Measurements from ENCODE around the gene BCAS3.

The BCAS3 gene

DNA sequence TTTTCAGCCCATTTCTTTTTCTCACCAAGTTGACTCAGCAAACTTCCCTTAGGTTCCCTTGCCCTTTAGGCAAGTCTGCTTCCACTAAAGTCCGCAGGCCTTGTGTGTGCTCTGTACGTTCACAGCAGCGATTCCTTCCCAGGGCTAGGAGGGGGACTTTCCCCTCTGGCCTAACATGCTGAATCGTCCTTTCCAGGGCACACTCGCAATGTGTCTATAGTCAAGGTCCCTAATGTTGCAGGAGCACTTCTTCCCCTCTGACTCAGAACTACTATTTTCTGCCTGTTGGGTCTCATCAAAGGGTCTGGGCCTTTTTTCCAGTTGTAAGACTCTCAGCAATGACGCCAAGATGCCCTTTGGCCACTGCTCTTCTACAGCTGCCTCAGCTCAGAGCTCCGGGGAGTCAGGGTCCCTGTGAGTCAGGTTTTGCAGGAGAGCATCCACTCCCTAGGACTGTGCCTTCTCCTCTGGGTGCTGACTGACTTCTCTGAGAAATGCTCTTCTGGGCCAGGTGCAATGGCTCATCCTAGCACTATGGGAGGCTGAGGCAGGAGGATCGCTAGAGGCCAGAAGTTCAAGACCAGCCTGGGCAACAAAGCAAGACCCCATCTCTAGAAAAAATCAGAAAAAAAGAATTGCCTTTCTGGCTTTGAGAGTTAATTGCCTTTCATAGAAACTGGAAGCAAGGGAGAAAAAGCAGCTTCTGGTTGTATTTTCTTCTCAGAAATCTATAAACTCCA is 657.6 kb downstream of the BCAS3 start:
- H3K4me3 ChIP-seq (ENCODE audit: low read depth, low read length) = no peak overlapping the region
- TF ChIP-seq, protein P1, sequence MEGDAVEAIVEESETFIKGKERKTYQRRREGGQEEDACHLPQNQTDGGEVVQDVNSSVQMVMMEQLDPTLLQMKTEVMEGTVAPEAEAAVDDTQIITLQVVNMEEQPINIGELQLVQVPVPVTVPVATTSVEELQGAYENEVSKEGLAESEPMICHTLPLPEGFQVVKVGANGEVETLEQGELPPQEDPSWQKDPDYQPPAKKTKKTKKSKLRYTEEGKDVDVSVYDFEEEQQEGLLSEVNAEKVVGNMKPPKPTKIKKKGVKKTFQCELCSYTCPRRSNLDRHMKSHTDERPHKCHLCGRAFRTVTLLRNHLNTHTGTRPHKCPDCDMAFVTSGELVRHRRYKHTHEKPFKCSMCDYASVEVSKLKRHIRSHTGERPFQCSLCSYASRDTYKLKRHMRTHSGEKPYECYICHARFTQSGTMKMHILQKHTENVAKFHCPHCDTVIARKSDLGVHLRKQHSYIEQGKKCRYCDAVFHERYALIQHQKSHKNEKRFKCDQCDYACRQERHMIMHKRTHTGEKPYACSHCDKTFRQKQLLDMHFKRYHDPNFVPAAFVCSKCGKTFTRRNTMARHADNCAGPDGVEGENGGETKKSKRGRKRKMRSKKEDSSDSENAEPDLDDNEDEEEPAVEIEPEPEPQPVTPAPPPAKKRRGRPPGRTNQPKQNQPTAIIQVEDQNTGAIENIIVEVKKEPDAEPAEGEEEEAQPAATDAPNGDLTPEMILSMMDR (IDR thresholded peaks at IDR 0.05; ENCODE audit: insufficient read depth, low read depth, low read length, missing control alignments) = no peak
- DNase-seq (ENCODE audit: low read depth) = no peak

DNA sequence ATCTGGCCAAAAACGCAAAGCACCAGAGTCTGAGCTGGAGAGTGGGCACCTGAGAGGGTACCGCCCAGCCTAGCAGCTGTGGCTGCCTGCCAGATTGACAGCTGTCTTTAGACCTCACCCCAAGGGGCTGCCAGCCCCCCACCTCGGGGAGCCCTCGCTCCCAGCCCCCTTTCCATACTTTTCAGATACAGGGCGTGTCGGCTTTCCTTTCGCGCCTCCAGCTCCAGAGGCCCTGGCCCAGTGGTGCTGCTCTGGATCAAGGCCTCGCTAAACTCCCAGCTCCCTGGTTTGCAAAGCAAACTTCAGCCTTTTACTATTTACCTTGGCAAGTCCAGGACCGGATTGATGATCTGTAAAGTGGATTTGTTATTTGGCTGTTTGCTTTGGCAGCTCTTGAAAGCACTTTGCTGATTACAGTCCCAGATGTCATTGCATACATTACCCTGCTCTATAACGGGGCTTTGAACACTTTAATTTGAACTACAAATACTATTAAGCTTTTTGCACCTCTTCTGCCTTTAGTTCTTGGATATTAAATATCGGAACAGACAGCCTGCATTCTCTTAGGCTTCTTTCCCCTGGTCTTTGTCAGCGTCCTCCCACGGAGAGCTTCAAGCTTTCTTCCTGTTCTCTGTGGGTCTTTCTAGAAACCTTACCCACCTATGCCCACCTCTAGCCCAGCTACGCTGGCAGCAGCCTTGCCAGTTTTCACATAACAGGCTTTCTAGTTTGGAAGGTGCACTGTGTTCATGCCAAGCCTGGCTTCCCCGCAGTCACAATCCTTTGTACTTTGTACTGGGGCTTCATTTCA is 658.4 kb downstream of the BCAS3 start:
- H3K4me3 ChIP-seq (ENCODE audit: low read depth, low read length) = no peak overlapping the region
- TF ChIP-seq, protein P1 (IDR thresholded peaks at IDR 0.05; ENCODE audit: insufficient read depth, low read depth, low read length, missing control alignments) = no peak
- no peak for DNase-seq (ENCODE audit: low read depth)

DNA sequence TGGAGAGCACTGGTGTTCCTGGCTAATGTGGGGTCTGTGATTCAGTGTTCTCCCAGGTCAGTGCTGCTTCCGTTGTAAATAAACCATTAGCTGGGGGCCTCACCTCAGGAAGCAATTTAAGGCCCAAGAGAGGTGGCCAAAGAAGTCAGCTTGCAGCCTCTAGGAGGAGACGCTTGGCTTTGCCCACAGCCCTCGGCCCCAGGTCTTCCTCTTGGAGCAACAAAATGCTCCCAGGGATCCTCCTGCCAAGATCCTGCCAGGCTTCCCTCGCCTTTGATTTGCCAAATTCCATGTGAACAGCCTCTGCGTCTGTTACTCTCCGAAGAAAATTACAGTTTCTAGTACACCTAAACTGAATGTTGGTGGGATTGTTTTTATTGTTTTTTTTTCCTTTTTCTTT is 659.6 kb downstream of the BCAS3 start:
- TF ChIP-seq, protein P1 (IDR thresholded peaks at IDR 0.05; ENCODE audit: insufficient read depth, low read depth, low read length, missing control alignments) = no peak
- no peak overlapping the region for H3K4me3 ChIP-seq (ENCODE audit: low read depth, low read length)
- DNase-seq (ENCODE audit: low read depth) = no peak

DNA sequence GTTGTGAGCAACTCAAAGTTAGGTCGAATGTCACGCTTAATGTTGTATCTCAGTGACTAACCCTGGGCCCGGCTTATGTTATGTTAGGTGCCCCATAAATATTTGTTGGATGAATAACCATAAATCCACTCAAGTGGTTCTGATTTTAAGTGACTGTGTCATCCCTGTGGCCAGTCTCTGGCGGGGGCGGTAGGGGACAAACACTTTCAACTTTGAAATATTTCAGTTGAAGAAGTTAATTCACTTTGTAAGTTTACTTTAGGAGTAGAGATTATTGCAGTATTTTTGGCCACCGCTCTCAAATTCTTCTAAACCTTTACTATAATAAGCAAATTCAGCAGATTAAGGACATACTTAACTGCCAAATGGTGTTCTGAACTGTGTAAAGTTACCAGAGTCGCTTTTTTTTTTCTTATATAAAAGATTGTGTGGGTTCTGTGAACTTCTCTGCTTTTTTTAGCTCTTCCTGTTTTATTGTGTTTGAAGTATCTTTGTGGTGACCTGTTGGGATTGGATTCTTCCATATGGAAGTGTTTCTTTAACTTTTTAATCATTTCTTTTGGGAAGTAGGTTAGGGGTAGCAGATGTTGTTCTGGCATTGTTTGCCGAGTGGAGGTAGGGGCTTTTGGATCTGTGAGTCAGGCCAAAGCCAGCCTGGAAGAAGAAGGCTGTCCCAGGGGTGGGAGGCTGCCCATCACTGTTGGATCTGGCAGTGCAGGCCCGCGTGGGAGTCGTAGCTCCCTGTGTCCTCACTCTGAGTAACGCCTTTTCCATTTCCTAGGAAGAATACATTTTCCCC is 660.5 kb downstream of the BCAS3 start:
- TF ChIP-seq, protein P1 (IDR thresholded peaks at IDR 0.05; ENCODE audit: insufficient read depth, low read depth, low read length, missing control alignments) = no peak

DNA sequence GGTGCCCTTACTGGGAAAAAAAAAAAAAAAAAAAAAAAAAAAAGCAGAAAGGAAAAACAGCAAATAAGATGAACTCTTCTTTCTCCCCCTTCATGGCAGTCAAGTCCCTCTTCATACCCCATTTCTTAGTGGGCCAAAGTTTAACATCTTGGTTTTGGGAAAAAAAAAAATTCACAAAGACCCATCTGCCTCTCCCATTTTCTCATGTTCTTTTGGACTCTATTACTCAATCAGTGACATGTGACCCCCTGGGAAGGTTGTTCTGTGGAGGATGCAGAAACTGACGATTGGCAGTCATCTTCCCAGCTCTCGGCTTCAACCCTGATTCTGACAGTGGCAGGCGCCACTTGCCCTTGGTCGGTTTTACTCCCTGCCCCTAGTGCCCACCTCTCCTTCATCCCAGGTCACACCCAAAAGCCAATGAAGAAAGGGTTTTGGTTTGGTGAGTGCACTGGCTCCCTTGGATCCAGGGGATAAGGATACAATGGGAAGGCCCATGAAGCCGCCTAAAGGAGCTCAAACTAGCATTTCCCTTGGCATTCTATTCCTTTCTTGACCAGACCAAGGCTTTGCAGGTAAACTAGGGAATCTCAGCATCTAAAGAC is 661.3 kb downstream of the BCAS3 start:
- TF ChIP-seq, protein P1 (IDR thresholded peaks at IDR 0.05; ENCODE audit: insufficient read depth, low read depth, low read length, missing control alignments) = no peak
- no peak overlapping the region for H3K4me3 ChIP-seq (ENCODE audit: low read depth, low read length)
- no peak for DNase-seq (ENCODE audit: low read depth)

More for the DNA sequence above, 660.5 kb downstream of the BCAS3 start:
- no peak overlapping the region for H3K4me3 ChIP-seq (ENCODE audit: low read depth, low read length)
- DNase-seq (ENCODE audit: low read depth) = no peak

DNA sequence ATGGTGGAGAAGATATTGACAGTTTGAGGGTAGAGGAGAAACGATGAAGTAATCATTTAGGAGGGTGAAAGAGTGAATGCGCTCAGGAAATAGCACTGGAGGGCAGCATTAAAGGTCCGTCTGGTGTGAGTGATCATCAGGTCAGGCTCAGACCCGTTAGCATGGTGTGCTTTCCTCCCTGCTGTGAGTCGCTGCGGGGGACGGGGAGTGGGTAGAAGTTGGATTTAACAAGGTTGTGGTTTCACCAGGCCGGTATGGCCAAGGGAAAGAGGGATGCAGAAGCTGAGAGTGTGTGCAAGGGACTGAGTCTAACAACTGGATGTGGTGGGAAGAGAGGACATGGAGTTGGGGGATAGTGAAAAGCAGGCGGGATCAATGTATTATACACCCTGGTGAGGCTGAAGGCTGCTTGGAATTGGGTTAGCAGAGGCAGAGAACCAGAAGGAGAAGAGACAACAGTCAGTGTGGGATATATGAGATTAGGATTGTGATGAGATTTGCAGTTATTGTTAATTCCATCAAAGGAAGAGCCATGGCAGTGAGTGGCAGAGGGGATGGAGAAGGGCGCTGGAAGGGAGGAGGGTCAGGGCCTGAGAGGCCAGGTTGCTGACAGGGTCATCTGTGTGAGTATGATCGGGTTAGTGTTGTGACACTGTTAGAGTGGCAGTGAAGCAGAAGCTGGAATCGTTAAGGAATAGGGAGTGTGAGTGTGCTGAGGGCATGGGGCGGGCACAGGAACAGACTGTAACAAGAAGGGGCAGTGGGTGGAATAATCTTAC is 663.0 kb downstream of the BCAS3 start:
- no peak for DNase-seq (ENCODE audit: low read depth)
- H3K4me3 ChIP-seq (ENCODE audit: low read depth, low read length) = no peak overlapping the region
- TF ChIP-seq, protein P1 (IDR thresholded peaks at IDR 0.05; ENCODE audit: insufficient read depth, low read depth, low read length, missing control alignments) = no peak

Data from GM12865 (cell line).